ENCODE data around the gene DHFR2.
"Not testable (repeated sequence)": the region's sequence is repeated elsewhere in the genome, so short reads cannot be mapped to it uniquely, and the experiment has no call there.

DHFR2 gene

DNA sequence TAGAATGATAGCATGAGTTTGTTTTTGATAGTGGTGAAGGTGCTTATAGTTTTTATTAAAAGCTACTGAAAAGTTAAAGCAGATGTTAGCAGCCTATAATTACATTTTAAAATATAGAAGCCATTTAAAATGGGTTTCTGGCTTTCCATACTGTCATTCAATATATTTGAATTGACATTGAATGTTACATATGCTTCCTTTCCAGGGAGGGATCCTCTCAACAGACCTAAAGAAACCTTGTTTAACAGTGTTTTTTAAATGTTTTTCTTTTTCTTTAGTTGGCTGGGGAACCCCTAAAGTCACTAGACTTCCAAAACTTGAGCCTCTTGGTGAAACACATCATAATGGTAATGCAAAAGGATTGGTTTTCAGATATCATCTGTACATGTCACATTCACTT lies 12.2 kb downstream of the DHFR2 start:
- no peak for TF ChIP-seq CTCF (IDR thresholded peaks at IDR 0.05; ENCODE audit: control extremely low read depth, extremely low read depth, low read depth, missing control alignments)
- POLR2A ChIA-PET: no interaction called here
- no peak for DNase-seq (ENCODE audit: extremely low spot score)
- CTCF ChIA-PET: interaction anchor here (1.3 to 2.6 kb wide), 2 partner anchors 11 to 13 kb away, joined by 7 read pairs; partner anchors contain the start of genes DHFR2 and NSUN3

DNA sequence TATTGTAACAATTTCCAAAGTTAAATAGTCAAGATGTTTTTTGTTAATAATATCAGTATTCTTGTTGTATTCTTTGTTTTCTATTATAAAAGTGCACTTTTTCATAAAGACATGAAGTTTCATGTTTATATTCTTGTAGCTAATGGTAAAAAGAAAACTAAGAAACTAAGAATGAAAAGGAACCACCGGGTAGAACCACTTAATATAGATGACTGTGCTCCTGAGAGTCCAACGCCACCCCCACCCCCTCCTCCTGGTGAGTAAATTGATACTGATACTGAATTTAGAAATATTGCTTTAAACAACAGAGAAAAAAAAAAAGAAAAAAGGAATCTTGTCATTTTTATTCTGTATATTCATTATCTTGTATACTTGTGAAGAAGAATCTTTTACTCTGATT lies 13.4 kb downstream of the DHFR2 start:
- POLR2A ChIA-PET: no interaction called here
- no peak for TF ChIP-seq CTCF (IDR thresholded peaks at IDR 0.05; ENCODE audit: control extremely low read depth, extremely low read depth, low read depth, missing control alignments)
- CTCF ChIA-PET: interaction anchor here (0.9 to 1.4 kb wide), 2 partner anchors 10 to 41 kb away, joined by 3 to 5 read pairs; no protein-coding TSS in a partner anchor
- DNase-seq (ENCODE audit: extremely low spot score): no peak

DNA sequence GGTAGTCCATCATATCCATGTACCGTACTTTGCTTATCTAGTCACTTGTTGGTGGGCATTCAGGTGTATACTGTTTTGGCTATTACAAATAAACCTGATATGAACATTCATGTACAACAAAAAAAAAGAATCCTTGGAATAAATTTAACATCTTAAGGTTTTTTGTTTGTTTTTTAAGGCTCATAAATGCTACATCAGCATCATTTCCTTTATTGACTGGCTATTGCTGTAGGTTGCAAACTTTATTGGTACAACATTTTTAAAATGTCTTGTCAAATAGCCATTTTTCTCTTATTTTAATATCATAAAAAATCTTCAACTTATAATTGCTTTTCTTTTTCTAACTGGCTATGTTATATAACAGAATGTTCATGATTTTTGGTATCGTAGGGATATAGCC lies 16.2 kb downstream of the DHFR2 start:
- TF ChIP-seq CTCF (IDR thresholded peaks at IDR 0.05; ENCODE audit: control extremely low read depth, extremely low read depth, low read depth, missing control alignments): no peak
- ChIA-PET CTCF (no interaction called here), POLR2A (no interaction called here)
- no peak for DNase-seq (ENCODE audit: extremely low spot score)

DNA sequence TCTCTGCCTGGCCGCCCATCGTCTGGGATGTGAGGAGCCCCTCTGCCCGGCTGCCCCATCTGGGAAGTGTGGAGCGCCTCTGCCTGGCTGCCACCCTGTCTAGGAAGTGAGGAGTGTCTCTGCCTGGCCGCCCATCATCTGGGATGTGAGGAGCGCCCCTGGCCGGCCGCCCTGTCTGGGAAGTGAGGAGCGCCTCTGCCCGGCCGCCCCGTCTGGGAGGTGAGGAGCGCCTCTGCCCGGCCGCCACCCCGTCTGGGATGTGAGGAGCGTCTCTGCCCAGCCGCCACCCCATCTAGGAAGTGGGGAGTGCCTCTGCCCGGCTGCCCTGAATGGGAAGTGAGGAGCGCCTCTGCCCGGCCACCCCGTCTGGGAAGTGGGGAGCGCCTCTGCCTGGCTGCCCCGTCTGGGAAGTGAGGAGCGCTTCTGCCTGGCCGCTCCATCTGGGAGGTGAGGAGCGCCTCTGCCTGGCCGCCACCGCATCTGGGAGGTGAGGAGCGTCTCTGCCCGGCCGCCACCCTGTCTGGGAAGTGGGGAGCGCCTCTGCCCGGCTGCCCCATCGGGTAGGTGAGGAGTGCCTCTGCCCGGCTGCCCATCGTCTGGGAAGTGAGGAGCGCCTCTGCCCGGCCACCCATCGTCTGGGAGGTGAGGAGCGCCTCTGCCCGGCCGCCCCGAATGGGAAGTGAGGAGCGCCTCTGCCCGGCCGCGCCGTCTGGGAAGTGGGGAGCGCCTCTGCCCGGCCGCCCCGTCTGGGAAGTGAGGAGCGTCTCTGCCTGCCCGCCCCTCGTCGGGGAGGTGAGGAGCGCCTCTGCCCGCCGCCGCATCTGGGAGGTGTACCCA lies 18.4 kb downstream of the DHFR2 start:
- DNase-seq (ENCODE audit: extremely low spot score); CTCF ChIA-PET; POLR2A ChIA-PET: not testable (repeated sequence)

GRCh38 chr3:94043285-94043684 lies 19.4 kb downstream of the DHFR2 start:
- TF ChIP-seq CTCF (IDR thresholded peaks at IDR 0.05; ENCODE audit: control extremely low read depth, extremely low read depth, low read depth, missing control alignments): no peak
- no peak for DNase-seq (ENCODE audit: extremely low spot score)
- ChIA-PET CTCF (no interaction called here), POLR2A (no interaction called here)

DNA sequence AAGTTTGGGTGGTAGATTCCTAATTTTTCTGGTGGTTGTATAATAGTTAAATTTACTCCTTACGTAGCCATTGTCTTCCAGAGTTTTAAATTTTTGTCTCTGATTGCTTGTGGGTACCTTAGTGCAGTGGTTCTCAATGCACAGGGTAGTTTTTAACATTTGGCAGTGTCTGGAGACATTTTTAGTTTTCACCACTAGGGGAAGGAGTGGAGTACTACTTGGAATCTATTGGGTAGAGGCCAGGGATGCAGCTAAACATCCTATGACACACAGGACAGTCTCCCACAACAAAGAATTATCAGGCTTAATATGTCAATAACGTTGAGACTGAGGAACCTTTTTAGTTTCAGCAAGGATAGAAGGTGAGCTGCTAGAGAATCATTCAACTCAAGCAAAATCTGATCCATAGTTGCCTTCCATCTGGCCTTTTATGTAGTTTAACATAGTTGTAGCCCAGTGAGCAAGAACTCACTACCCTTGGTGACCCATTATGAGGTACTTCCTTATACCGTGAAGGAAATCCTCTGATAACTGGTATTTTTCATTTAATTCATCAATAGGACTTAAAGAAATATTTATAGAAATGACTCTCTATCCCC lies 25.7 kb downstream of the DHFR2 start:
- peak; percentile 31 for TF ChIP-seq CTCF (IDR thresholded peaks at IDR 0.05; ENCODE audit: control extremely low read depth, extremely low read depth, low read depth, missing control alignments)

More for the DNA sequence above, 25.7 kb downstream of the DHFR2 start:
- ChIA-PET CTCF (interaction anchor here (0.9 to 2.3 kb wide), 10 partner anchors 9 to 78 kb away, joined by 3 to 14 read pairs (median 4); partner anchors contain the start of genes DHFR2, NSUN3 and STX19), POLR2A (no interaction called here)
- DNase-seq (ENCODE audit: extremely low spot score): peak; percentile 18
